ENCODE data around the gene CEP170.

Gene CEP170

GRCh38 chr1:243254927-243255790 lies at the start of gene CEP170:
TSS of gene CEP170 (minus strand) at chr1:243255281. CDS start at chr1:243225280, 30,001 bp downstream.
- in situ Hi-C loops (cut with MboI; ENCODE audit: low sequenced_read_pairs), result no loop called here

- in situ Hi-C loops (cut with MboI; ENCODE audit: low sequenced_read_pairs), result no loop called here
Measured at GRCh38 chr1:243301059-243301458, 46.0 kb upstream of the CEP170 start.

GRCh38 chr1:243299069-243299468 lies 44.0 kb upstream of the CEP170 start:
- in situ Hi-C loops (cut with MboI; ENCODE audit: low sequenced_read_pairs), result no loop called here

GRCh38 chr1:243294723-243295121 lies 39.6 kb upstream of the CEP170 start:
- in situ Hi-C loops (cut with MboI; ENCODE audit: low sequenced_read_pairs), result no loop called here

- in situ Hi-C loops (cut with MboI; ENCODE audit: low sequenced_read_pairs), result no loop called here
Measured at GRCh38 chr1:243293941-243294722, 39.1 kb upstream of the CEP170 start.

- in situ Hi-C loops (cut with MboI; ENCODE audit: low sequenced_read_pairs), result no loop called here
Measured at GRCh38 chr1:243292117-243292516, 37.0 kb upstream of the CEP170 start.

- in situ Hi-C loops (cut with MboI; ENCODE audit: low sequenced_read_pairs), result no loop called here
Measured at GRCh38 chr1:243291292-243291691, 36.2 kb upstream of the CEP170 start.

- in situ Hi-C loops (cut with MboI; ENCODE audit: low sequenced_read_pairs), result no loop called here
Measured at GRCh38 chr1:243288062-243288461, 33.0 kb upstream of the CEP170 start.

GRCh38 chr1:243287652-243288051 lies 32.6 kb upstream of the CEP170 start:
- in situ Hi-C loops (cut with MboI; ENCODE audit: low sequenced_read_pairs), result no loop called here

GRCh38 chr1:243287123-243287460 lies 32.0 kb upstream of the CEP170 start:
- in situ Hi-C loops (cut with MboI; ENCODE audit: low sequenced_read_pairs), result no loop called here

GRCh38 chr1:243286409-243287122 lies 31.5 kb upstream of the CEP170 start:
- in situ Hi-C loops (cut with MboI; ENCODE audit: low sequenced_read_pairs), result no loop called here

GRCh38 chr1:243281672-243282071 lies 26.6 kb upstream of the CEP170 start:
- in situ Hi-C loops (cut with MboI; ENCODE audit: low sequenced_read_pairs), result no loop called here

- in situ Hi-C loops (cut with MboI; ENCODE audit: low sequenced_read_pairs), result no loop called here
Measured at GRCh38 chr1:243280571-243281129, 25.6 kb upstream of the CEP170 start.

- in situ Hi-C loops (cut with MboI; ENCODE audit: low sequenced_read_pairs), result no loop called here
Measured at GRCh38 chr1:243275316-243275715, 20.2 kb upstream of the CEP170 start.

GRCh38 chr1:243273945-243274344 lies 18.9 kb upstream of the CEP170 start:
- in situ Hi-C loops (cut with MboI; ENCODE audit: low sequenced_read_pairs), result no loop called here

GRCh38 chr1:243273506-243273905 lies 18.4 kb upstream of the CEP170 start:
- in situ Hi-C loops (cut with MboI; ENCODE audit: low sequenced_read_pairs), result no loop called here

GRCh38 chr1:243272401-243272800 lies 17.3 kb upstream of the CEP170 start:
- in situ Hi-C loops (cut with MboI; ENCODE audit: low sequenced_read_pairs), result no loop called here

- in situ Hi-C loops (cut with MboI; ENCODE audit: low sequenced_read_pairs), result no loop called here
Measured at GRCh38 chr1:243271996-243272395, 16.9 kb upstream of the CEP170 start.

GRCh38 chr1:243270097-243270864 lies 15.2 kb upstream of the CEP170 start:
- in situ Hi-C loops (cut with MboI; ENCODE audit: low sequenced_read_pairs), result no loop called here

GRCh38 chr1:243269461-243269801 lies 14.3 kb upstream of the CEP170 start:
- in situ Hi-C loops (cut with MboI; ENCODE audit: low sequenced_read_pairs), result no loop called here
